Upper lobe of left lung (tissue), 6 donors: ENCODE data around the gene CSF2RB. TPM values are rescaled to one million over a fixed set of nuclear protein-coding genes. Genes with fewer than 3 reads are reported as not detected.

ENCODE experiments used
- ATAC-seq, 2 donors: fragments of 200-7000 bp; cut with Tn5 transposase; one replicate each; pipeline ENCODE4 v1.9.1; 2022; ENCODE audit warnings: mild to moderate bottlenecking in 2 of 2, moderate library complexity in 2 of 2; ENCODE audit not compliant: low FRiP score in 2 of 2
- DNase-seq, 2 donors: peaks; one replicate each; pipeline ENCODE4 v3.0.0-alpha.2; 2019 to 2020
- H3K27ac ChIP-seq, 4 donors: fragments of 200-600 bp; sonication (generic); one replicate each; pipeline ENCODE4 v1.5.1; 2016 to 2019
- H3K27me3 ChIP-seq, 4 donors: fragments of 200-600 bp; sonication (generic); one replicate each; pipeline ENCODE4 v1.5.1; 2017 to 2019
- H3K36me3 ChIP-seq, 4 donors: fragments of 200-600 bp; sonication (generic); one replicate each; pipeline ENCODE4 v1.5.1; 2016 to 2019
- H3K4me1 ChIP-seq, 4 donors: fragments of 200-600 bp; sonication (generic); one replicate each; pipeline ENCODE4 v1.5.1; 2018 to 2019
- H3K4me3 ChIP-seq, 4 donors: fragments of 200-600 bp; sonication (generic); one replicate each; pipeline ENCODE4 v1.5.1; 2017 to 2019; ENCODE audit warnings: mild to moderate bottlenecking in 2 of 4, moderate library complexity in 1 of 4
- H3K9me3 ChIP-seq, 4 donors: fragments of 200-600 bp; sonication (generic); one replicate each; pipeline ENCODE4 v1.5.1; 2018 to 2019
- EP300 ChIP-seq, 4 donors: sonication (generic); formaldehyde crosslinking; IDR thresholded peaks; one replicate each; pipeline ENCODE4 v1.5.1; 2017; ENCODE audit warnings: antibody characterized with exemption in 4 of 4, control low read depth in 2 of 4
- POLR2A ChIP-seq, 4 donors: fragments of 450-650 bp; IDR thresholded peaks; one replicate each; pipeline ENCODE4 v1.5.1; 2016 to 2017; ENCODE audit warnings: antibody characterized with exemption in 4 of 4, mild to moderate bottlenecking in 2 of 4
- POLR2AphosphoS5 ChIP-seq, 2 donors: sonication (generic); formaldehyde crosslinking; IDR thresholded peaks; one replicate each; pipeline ENCODE4 v1.5.1; 2017; ENCODE audit warnings: antibody characterized with exemption in 2 of 2
- WGBS, 2 donors: methylation state at CpG; one replicate each; pipeline ENCODE4 v1.1.5; 2017 to 2018; 5-methylcytosine and 5-hydroxymethylcytosine counted together
- total RNA-seq, 6 donors: library from RNA; depleted of rRNA in 4 of 6; stranded (reverse); fragments of >200 nt in 4 of 6; gene quantifications; one replicate each; pipeline versions ENCODE4 v1.1.0 to v1.2.1, GENCODE V29; 2016 to 2021
- TF ChIP-seq, protein P1 (sequence below), 6 experiments: fragments of 450-650 bp in 4 of 6; fragments of 200-600 bp in 2 of 6; sonication (generic) in 2 of 6; IDR thresholded peaks; one replicate each; pipeline ENCODE4 v1.5.1; 2016 to 2019; ENCODE audit warnings: antibody characterized with exemption in 6 of 6
- donor health status: DM: no; HTN: no; CAD: no; lungs with moderate emphysema.
- donor health status: DM: no; HTN: yes; CAD: no; lungs with severe emphysema.

The CSF2RB gene
- total RNA-seq, 6 donors from 2014 or later = 8.2 to 43.0 (median 24.2) TPM

DNA sequence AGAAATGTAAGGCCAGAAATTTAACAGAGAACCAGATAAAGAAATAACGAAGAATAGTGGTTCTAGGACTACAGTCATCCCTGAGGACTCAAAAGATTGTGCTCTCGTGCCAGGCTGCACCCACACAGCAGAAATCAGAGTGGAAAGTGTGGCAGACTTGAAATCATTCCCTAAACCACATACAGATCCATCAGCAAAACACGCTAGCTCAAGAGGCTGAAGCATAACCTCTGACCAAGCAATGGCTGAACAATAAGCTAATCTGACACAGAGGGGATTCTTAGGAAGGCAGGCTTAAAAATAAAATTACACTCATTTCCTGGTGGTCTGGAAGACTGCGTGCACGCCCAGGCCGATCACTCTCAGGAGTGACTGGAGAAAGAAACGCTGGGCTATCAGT lies 33.7 kb upstream of the CSF2RB start:
- H3K27me3 ChIP-seq = no peaks in the 10 kb centered on the region
- peaks cover under 1 to 3% (median 3%) of the 10 kb centered on the region in 4 donors for H3K4me1 ChIP-seq
- peaks cover 5 to 17% (median 7%) of the 10 kb centered on the region in 4 donors for H3K9me3 ChIP-seq
- no peak for TF ChIP-seq POLR2AphosphoS5 (IDR thresholded peaks at IDR 0.05)
- TF ChIP-seq EP300 (IDR thresholded peaks at IDR 0.05) = no peak
- TF ChIP-seq POLR2A (IDR thresholded peaks at IDR 0.05) = no peak
- TF ChIP-seq, protein P1, sequence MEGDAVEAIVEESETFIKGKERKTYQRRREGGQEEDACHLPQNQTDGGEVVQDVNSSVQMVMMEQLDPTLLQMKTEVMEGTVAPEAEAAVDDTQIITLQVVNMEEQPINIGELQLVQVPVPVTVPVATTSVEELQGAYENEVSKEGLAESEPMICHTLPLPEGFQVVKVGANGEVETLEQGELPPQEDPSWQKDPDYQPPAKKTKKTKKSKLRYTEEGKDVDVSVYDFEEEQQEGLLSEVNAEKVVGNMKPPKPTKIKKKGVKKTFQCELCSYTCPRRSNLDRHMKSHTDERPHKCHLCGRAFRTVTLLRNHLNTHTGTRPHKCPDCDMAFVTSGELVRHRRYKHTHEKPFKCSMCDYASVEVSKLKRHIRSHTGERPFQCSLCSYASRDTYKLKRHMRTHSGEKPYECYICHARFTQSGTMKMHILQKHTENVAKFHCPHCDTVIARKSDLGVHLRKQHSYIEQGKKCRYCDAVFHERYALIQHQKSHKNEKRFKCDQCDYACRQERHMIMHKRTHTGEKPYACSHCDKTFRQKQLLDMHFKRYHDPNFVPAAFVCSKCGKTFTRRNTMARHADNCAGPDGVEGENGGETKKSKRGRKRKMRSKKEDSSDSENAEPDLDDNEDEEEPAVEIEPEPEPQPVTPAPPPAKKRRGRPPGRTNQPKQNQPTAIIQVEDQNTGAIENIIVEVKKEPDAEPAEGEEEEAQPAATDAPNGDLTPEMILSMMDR (IDR thresholded peaks at IDR 0.05) = no peak
- ATAC-seq (no peak), DNase-seq (no peak)
- peaks cover 0 to 7% (median 1%) of the 10 kb centered on the region in 4 donors for H3K36me3 ChIP-seq
- WGBS, 2 donors = 70 to 88% methylated on average over 7 of the region's 7 CpGs
- H3K27ac ChIP-seq = no peak overlapping the region
- H3K4me3 ChIP-seq = no peak overlapping the region

DNA sequence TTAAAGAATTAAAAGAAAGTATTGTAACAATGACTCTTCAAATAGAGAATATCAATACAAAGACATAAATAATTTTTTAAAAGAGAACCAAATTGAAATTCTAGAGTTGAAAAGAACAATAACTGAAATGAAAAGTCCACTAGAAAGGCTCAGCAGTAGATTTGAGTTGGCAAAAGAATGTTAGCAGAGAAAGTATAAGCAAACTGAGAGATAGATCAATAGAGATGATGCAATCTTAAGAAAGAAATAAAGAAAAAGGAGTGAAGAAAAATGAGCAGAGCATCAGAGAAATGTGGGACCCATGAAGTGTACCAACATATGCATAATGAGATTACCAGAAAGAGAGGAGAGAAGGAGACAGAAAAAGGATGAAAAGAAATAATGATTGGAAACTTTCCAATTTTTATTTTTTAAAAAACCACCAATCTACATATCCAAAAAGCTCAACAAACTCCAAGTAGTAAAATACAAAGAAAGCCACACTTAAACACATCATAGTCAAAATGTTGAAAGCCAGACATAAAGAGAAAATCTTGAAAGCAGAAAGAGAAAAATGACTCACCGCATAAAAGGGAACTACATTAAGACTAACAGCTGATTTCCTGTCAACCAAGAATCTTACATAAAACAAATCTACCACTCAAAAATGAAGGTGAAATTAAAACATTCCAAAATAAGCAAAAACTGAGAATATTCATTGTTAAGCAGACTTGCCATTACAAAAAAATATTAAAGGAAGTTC lies 31.8 kb upstream of the CSF2RB start:
- H3K27me3 ChIP-seq = no peaks in the 10 kb centered on the region
- H3K36me3 ChIP-seq = no peaks in the 10 kb centered on the region
- TF ChIP-seq POLR2AphosphoS5 (IDR thresholded peaks at IDR 0.05) = no peak
- no peak for TF ChIP-seq POLR2A (IDR thresholded peaks at IDR 0.05)
- TF ChIP-seq, protein P1 (IDR thresholded peaks at IDR 0.05) = no peak
- TF ChIP-seq EP300 (IDR thresholded peaks at IDR 0.05) = no peak
- DNase-seq (no peak), ATAC-seq (no peak)
- H3K27ac ChIP-seq = no peak overlapping the region
- peaks cover 0 to 6% (median 0%) of the 10 kb centered on the region in 4 donors for H3K4me1 ChIP-seq
- 52 to 67% methylated on average over 1 of the region's 1 CpG for WGBS, 2 donors
- H3K9me3 ChIP-seq = peaks cover 5 to 17% (median 7%) of the 10 kb centered on the region in 4 donors
- H3K4me3 ChIP-seq = no peak overlapping the region

DNA sequence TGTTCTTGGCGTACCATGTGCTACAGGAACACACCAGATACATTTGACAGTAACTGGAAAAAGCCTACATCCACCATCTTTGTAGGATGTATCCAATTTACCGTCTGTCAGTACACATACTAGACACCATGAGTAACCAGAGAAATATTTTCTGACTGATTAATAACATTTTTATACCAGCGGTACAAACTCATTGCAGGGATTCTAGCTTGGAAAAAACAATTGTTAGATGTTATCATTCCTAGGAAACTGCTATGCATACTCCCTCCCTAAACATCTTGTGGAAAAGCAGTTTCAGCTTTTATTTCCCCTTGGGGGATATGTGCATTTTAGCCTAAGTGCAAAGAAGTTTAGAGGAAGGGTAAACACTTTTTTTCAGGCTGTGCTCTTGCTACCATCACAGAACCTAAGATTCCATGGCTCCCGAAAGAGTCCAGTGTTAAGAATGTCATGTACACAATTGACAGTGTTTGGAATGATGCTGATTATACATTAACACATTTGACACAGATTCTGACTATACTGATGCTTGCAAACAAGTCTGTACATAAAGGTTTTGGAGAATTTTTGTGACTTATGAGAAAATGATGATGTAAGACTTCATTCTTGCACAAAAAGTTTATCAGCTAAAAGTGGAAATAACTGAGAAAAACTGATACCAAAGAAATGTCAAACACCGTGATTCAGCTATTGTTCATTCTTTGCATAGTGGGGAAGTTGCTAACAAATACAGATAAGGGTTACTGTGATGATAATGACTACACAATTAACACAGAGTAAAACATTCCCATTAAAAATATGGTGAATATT lies 28.9 kb upstream of the CSF2RB start:
- ATAC-seq = no peak
- WGBS, 2 donors = 54 to 59% methylated on average over 5 of the region's 5 CpGs

DNA sequence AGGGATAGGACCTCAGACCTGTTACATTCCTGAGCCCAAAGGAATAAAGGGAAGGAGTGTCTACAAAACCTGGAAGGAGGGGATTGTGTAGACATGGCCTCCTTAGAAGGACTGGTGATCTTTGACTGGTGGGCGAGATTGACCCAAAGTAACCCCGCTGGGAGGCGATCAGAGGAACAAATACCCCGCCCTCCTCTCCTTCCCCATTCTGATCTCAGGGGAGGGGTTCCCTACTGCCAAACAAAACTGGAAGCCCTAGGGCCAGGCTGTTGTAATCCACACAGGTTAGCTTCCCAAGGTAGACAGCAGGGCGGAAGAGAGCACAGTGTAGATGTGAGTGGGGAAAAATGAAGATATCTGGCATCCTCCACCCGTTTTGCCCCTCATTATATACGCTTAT lies 28.0 kb upstream of the CSF2RB start:
- Histone ChIP-seq H3K4me1 (peaks cover 0 to 6% (median 0%) of the 10 kb centered on the region in 4 donors), H3K36me3 (no peaks in the 10 kb centered on the region), H3K27ac (no peak overlapping the region), H3K27me3 (no peaks in the 10 kb centered on the region), H3K9me3 (peaks cover 5 to 17% (median 7%) of the 10 kb centered on the region in 4 donors), H3K4me3 (no peak overlapping the region)
- ATAC-seq (peak in 1 of 2 donors; percentile 47), DNase-seq (no peak)
- 75 to 78% methylated on average over 7 of the region's 7 CpGs for WGBS, 2 donors
- no peak for TF ChIP-seq POLR2AphosphoS5 (IDR thresholded peaks at IDR 0.05)
- TF ChIP-seq, protein P1 (IDR thresholded peaks at IDR 0.05) = no peak
- TF ChIP-seq POLR2A (IDR thresholded peaks at IDR 0.05) = no peak
- no peak for TF ChIP-seq EP300 (IDR thresholded peaks at IDR 0.05)

More for the DNA sequence above, 28.9 kb upstream of the CSF2RB start:
- DNase-seq = no peak
- Histone ChIP-seq H3K4me3 (no peak overlapping the region), H3K4me1 (peaks cover 0 to 6% (median 0%) of the 10 kb centered on the region in 4 donors), H3K9me3 (peaks cover 5 to 17% (median 7%) of the 10 kb centered on the region in 4 donors), H3K27me3 (no peaks in the 10 kb centered on the region), H3K27ac (no peak overlapping the region), H3K36me3 (no peaks in the 10 kb centered on the region)
- TF ChIP-seq POLR2AphosphoS5 (IDR thresholded peaks at IDR 0.05) = no peak
- no peak for TF ChIP-seq EP300 (IDR thresholded peaks at IDR 0.05)
- no peak for TF ChIP-seq POLR2A (IDR thresholded peaks at IDR 0.05)
- TF ChIP-seq, protein P1 (IDR thresholded peaks at IDR 0.05) = no peak
